ENCODE measurements around the gene TRIM72.

GRCh38 chr16:31270795-31271194 lies 56.9 kb downstream of the TRIM72 start:
- TF ChIP-seq CTCF (optimal IDR thresholded peaks at IDR 0.05 in 1 of 3, IDR thresholded peaks at IDR 0.05 in 1 of 3, conservative IDR thresholded peaks at IDR 0.05 in 1 of 3; ENCODE audit: extremely low read depth in 1 of 3, insufficient read depth in 2 of 3, low read length in 3 of 3) = no peak
- TF ChIP-seq EZH2 (IDR thresholded peaks at IDR 0.05; ENCODE audit: low read length) = no peak
